DMS 273 (cell line): ENCODE results near the gene SSBP3.

Experiments used
- DNase-seq: peaks from one replicate; lab custom pipeline; 2025; ENCODE audit not compliant: unreplicated experiment; lab: John Stamatoyannopoulos, UW

The SSBP3 gene

DNA sequence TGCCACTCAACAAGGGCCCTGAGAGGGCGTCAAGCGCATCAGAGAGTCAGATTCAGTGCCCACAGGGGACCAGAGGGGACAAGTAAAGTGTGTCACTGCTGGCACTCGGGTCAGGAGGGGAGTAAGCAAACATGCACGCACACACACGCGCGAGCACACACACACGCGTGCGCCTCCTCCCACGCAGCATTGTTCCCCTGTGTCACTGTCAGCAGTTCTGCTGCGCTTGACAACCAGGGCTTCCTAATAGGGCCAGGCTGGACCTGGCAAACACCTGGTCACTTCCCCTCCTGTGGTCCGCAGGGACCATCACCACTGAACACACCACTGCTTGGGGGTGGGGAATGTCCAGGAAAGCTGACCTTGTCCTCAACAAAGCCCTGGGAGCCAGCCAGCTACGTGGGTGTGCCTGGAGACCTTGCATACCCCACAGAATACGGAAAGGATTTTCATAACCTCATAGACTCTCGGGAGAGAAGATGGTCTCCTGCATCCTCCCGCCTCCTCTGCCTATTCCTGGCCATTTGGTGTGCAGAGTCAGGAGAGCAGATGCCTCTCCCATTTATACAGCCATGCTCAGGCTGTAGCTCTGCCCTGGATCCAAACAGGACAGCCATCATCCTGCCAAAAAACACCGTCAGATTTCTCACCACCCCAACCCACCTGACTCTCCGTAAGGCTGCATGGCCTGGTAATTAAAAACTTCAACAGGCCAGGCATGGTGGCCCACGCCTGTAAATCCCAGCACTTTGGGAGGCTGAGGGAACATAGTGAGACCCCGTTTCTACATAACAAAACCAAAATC is 73.2 kb downstream of the SSBP3 start:
- DNase-seq: peak; percentile 73

DNA sequence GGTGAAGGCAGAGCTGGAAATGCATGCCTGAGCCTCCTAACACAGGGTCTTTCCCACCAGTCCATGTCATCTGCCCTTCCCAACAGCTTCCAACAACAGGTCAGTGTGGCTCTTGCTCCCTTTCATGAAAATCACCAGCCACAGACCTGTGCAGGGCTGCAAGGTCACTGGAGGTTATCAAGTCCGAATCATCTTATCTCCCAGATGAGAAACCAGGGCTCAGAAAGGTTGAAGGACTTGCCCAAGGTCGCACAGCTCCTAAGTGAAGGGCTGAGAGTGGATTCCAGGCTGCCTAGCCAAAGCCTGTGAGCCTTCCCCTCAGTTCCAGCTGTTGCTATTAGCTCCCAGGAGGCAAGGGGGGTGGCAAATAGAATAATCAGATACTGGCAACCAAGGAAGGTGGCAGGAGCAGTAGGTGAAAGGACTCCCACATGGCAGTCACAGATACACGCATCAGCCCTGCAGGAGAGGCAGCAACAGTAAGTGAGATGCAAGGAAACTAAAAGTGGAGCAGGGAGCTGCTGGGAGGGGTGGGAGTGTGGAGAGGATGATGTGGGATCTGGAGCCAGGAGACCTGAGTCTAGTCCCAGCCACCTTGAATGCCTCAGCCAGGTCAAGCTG is 74.2 kb downstream of the SSBP3 start:
- DNase-seq: peak; percentile 82

DNA sequence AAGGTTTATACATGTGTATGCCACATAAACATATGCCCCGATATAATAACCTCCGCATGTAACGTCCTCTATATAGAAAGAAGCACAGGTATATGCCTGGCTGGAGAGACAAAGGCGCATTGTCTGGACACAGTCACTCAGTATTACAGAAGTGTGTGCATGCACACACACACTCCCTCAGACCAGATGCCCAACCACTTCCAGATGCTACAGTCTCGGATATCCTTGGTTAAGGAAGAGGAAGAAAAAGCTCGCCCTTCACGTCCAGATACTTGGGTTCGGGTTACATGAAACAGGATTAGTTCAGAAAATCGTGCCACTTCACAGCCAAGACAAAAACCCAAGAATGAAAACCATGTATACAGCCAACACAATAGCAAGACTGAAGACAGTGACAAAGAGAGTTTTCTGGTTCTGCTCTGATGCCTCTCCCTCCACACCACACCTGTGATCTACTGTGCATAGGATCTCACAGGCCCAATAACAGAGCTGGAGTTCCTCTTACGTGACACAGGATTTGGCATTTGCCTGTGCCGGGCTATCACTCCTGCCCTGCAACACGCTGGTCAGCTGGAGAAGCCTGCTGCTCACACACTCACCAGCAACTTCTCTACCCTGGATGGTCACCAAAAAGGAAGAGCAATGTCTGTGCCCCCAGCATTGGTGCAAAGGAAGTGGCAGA is 75.0 kb downstream of the SSBP3 start:
- peak; percentile 83 for DNase-seq

DNA sequence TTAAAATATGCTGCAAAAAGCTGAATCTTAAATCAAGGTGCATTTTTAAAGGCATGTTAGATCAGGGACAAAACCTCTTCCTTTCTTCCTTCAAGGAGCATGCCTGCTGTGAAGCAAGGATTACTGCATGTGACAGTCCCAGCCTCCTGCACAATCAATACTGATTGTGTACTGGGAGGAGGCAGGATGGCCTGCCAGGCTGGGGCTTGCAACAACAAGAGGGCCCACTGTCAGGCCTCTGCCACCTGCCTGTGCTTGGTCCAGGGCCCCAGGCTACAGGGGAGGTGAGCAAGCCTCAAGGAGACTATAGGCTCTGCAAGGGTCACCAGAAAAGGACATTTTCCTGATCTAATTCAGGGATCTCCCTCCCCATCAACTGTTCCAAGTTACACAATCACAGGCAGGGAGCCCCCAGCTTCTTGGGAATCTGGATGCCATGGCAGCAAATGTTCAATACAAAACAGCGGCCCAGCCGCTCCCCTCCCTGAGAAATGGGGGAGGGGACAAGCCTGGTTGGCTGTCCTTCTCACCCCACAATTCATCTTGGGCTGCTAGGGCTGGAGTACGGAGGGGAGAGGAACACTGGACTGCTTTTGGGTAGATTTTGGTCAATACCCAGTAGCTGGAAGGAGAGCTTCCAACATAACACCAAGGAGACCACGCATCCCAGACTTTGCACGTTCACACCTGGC is 76.7 kb downstream of the SSBP3 start:
- DNase-seq: no peak

DNA sequence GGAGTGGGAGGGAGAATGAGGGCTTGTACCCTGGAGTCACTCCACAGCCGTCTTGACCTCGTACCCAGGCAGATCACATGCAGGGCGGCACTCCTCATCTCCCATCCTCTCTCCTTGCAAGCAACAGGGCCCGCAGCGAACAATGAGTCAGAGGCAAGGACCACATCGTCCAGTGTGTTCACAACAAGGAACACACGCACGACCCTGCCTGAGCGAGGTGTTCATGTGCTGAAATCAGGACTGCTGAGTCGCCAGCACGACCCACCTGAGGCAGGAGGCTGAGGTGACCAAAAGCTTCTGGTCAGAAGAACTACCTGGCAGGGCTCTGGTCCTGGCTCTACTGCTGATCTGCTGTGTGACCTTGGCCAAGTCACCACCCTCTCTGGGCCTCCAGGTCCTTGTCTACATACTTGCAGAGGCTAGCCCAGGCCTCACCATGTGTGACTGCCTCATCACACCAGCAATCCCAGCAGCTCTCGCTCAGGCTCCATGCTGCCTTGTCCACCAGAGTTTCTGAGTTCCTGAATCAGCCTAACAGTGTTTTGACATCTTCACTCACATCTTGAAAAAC is 78.0 kb downstream of the SSBP3 start:
- no peak for DNase-seq

DNA sequence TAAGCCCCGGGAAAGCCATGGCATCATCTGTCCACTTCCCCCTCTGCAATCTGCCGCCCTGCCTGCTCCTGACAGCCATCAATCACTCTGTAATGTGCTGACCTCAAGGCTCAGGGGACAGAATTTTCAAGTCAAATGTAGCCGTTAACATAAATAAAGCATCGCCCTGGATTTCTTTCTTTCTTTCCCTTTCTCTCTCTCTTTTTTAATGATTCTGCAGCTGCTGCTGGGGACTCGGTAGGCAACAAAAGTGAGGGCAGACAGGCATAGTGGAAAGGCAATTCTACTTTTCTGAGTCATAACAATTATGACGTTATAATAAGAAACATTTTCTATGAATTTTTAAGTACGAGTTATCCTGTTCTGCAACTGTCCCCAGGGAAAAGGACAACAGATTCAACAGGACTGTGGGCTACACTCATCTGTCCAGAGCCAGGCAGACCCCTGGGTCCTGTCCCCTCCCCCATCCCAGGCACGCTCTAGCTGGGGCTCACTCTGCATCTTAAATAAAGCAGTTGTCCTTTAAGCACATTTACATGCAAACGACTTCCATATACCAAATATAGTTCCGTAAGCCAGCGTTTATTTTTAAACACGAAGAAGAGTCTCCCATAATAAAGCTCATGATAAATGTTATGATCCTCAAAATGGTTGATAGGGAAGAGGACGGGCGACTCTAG is 78.7 kb downstream of the SSBP3 start:
- peak; percentile 87 for DNase-seq

DNA sequence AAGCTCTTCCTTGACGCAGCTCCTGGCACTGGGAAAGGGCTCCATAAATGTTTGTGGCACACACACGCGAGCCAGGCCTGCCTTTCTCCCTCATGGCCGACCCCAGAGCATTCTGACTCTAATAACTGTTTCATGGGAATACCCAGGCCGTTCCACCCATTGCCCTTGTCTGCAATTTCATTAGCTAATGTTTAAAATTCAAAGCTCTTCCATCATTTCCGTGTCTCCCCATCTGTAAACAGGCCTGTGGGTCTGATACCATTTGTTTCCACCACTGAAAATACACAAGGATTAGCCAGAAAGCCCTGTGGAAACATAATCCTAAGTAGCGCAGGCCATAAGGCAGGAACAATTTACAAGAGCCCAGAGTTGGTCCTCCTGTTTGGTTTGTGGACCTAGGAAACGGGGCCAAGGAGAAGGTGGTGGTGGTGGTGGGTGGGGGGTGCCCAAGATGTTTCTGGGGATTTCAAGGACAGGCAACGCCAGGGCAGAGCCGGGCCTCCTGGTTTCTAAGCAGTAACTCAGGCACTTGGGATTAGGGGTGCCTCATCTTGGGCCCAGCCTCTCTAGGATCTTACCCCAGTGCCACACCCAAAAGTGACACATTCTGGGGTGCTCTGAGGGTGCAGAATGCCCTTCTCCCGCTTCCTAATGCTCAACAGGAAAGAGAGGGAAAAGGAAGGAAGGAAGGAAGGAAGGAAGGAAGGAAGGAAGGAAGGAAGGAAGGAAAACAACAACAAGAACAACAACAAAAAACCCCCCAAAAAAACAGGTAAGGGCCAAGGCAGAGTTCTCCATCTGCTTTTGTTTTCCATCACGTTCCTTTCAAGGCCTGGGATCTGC is 79.4 kb downstream of the SSBP3 start:
- peak; percentile 76 for DNase-seq

DNA sequence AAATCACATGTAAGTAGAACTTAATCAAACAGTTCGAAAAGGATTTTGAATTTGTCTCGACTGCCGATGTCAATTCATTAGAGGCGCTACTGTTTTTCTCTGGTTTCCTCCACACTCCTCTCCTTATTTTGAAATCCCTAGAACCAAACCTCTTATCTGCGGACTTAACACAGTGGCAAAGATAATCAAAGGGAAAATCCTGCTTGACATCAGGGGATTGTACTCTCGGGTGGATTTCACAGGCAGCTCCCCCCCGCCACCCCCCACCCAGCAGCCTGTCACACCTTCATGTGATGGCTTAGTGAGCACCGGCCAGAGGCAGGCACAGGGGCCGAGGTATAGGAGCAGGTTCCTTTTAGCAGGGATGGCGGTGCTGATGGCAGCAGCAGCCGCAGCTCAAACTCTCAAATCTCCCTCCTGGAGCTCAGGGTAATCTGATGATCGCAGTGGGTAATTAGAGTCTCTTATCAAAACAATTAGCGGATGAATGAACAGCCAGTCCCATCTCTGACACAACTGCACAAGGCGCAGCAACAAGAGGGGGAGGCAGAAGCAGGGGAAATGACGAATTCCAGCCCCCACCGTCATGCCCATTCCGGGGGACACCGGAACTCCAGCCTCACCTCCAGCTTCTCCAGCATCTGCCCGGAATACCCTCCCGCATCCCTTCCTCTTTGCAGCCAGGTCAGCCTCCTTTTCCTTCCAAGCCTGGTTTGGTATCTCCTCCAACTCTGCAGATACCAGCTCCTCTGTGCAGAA is 80.3 kb downstream of the SSBP3 start:
- DNase-seq: peak; percentile 79

DNA sequence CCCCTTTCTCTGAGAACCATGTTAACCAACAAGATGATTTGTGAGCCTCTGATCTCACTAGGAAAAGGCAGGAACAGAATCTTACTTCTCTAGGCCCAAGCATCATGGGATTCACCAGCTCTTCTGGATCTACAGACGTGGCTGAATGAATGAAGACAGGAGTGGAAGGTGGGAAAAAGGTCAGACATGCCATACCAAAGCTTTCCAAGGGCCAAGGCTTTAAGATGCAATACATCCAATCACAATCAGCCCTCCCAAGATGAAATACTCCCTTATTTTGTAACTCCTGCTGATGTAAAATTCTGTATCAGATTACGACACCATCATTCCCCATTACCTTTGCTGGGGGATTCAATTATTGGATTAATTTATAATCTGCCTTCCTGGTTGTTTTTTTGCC is 80.9 kb downstream of the SSBP3 start:
- no peak for DNase-seq

DNA sequence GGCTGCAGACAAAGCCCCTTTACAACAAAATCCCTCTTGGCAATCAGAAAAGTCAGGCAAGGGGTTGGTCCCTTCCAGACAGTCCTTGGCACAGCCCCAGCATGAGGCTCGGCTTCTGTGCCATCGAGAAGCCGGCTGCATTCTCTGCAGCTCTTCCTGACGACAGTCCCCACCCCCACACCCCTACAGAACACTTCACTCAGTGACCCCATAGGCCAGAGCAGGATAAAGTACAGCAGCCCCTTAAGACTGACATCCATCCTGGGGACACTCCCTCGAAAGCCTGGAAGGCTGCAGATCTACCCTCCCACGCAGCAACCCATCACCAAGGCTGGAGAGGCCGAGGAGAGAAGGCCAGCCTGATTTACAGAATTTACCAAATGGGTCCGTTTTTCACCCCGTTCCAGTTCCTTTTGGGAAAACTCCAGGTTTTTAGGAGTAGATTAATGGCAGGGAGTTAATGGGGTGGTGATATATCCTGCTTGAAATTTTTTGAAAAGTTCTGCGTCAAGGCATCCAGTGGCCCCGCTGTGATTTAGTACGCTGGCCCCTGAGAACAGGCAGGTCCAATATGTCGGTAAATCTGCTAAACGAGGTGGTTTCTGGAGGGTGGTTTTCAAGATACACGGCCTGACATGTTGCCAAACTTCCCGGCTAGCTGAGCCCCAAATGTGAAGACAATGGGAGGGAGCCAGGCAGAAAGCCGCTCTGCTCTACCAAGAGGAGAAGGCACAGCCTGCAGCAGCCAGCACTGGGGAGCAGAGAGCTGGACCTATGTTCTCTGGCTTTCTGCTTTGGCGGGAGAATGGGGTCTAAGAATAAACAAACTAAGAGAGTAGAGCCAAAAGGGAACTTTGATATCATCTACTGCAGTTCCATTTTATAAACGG is 81.7 kb downstream of the SSBP3 start:
- peak; percentile 34 for DNase-seq

DNA sequence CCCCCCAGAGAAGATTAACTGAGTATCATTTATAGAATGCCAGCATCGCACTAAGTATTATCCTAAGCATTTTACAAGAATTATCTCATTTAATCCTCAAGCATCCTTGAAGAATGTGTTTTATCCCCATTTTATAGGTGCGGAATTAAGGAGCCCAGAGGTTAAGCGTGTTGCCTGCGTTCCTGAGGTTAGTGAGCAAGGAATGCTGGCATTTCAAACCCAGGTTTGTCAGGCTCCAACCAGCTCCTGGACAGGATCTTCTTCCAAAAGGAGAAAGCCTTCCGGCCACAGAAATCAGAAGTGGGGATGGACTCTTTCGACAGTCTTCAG is 82.3 kb downstream of the SSBP3 start:
- no peak for DNase-seq

DNA sequence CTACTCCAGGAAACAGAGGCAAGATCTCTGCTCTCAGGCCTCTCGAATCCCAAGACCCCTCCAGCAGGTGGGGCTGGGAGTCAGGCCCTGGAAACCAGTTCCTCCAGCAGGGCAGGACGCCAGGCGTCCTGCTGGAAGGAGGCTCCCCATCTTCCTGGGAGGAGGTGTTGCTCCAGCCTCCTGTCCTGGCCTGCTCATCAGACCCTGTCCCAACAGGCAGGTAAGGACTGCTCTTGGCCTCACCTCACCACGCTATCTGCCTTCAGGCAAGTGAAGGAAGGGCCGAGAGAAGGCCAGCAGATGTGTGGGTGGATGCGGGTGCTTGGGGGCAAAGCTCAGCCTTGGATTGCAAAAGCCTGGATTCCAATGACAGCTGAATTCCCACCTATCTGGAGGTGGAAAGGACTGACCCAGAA is 82.9 kb downstream of the SSBP3 start:
- peak; percentile 59 for DNase-seq

DNA sequence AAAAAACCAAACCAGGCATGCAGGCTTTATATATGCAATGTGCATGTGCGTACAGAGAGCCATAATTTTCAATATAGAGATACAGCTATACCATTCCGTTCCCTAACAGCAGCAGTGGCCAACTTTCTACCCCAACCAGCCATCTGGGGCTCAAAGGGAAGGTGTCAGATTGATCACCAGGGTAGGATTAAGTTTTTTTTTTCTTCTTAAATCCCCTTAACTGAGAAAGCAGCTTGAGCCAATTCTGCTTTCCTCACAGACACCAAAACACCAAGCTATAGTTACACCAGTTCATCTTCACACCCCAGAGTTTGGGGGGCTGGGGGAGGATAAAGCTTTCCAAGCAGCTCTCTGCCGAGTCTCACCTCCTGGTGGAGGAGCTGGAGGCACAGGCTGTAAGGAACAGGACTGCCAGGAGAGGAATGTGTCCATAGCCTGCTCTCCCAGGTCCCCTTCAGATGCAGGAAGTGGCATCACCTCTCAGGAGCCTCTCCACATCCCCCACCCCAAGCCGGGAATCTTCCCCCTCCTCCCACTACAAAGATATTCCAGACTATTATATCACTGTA is 87.9 kb downstream of the SSBP3 start:
- DNase-seq: no peak

DNA sequence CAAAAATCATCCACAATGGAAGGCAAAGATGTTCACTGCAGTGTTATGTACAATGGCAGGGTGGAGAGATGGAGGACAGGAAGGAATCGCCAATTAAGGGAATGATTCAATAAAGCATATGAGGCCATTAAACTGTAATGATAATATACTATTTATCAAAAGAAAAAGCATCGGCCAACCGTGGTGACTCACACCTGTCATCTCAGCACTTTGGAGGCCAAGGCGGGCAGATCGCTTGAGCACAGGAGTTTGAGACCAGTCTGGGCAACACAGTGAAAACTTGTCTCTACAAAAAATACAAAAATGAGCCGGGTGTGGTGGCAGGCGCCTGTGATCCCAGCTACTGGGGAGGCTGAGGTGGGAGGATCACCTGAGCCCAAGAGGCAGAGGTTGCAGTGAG is 89.1 kb downstream of the SSBP3 start:
- no peak for DNase-seq

DNA sequence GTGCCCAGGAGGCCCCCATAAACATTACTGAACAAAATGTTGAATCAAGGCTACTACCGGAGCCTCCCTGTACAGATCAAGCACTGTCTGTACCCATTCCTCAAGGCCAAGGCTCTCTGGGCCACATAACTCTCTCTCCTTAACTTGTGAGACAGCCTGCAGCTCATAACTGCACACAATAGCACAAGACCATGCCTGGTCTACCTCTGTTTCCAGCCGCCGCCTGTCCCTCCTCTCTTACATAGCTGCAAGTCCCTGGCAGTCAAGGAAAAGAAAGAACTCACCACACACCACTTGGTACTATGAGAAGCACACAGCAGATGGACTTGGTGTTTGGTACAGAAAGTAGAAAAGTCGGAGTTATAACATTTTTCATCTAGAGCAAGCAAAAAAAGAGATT is 91.1 kb downstream of the SSBP3 start:
- peak; percentile 83 for DNase-seq

DNA sequence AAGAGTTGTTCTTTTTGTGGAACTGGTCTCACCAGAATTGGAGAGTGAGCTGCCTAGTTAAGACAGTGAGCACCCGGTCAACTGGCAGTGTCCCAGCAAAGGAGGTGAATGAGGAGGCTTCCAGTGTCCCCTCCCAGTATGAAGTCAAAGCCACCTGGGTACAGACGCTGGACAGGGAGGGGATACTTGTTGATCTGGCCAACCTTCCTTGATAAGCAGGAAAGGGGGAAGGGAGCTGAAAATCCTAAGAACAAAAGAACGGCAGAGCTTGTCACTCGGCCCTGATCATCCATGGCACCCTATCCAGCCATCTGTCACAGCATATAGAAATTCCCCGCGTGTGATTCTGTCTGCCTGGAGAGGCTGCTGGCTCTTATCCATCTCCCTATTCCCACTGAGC is 91.5 kb downstream of the SSBP3 start:
- peak; percentile 90 for DNase-seq

DNA sequence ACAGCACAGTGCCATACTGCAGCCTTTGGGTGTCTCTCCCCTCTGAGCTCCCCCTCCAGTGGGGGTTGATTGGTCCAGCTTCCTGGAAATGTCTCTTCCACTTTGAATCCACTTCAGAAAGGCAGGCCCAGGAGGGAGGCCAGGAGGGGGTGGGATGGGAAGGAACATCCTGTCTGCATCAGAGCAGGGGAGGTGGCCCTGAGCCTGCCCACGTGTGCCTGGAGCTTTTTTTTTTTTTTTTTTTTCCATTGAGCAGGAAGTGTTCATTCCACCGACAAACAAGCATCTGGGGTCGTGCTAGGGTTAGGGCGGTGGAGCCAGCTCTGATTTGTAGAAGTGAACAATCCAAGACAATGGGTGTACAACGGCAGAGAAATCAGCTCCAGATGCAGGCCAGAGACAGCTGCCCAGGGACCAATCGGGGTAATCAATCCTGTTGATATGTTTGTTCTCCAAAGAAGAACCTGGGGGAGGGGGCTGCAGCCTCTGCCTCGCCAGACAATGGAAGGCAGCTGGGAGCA is 93.3 kb downstream of the SSBP3 start:
- peak; percentile 53 for DNase-seq

DNA sequence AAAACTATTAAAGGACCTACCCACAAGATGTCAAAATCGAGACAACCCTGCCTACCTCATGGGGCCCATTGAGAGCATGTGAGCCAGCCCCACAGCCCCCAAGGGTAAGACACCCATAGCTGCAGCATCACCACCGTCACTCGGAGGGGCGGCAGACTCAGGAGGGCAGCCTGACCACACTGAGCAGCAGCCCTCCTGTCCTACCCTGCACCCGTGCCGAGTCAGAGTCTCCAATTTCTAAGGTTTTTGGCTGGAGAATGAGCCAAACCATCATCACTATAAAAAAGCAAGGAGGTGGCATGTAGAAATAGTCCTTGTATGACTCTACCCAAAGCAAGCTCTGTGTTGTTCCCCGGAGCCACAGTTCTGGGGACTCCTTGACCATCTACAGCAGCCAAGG is 94.7 kb downstream of the SSBP3 start:
- no peak for DNase-seq
